GM21786 (cell line): Measurements from ENCODE around the gene MACIR.
"Not testable (repeated sequence)": the region's sequence is repeated elsewhere in the genome, so short reads cannot be mapped to it uniquely, and the experiment has no call there.

Experiments
- ATAC-seq: cut with Tn5 transposase; IDR thresholded peaks from one replicate; pipeline ENCODE4 v1.9.1; 2021; ENCODE audit not compliant: unreplicated experiment

MACIR gene, protein sequence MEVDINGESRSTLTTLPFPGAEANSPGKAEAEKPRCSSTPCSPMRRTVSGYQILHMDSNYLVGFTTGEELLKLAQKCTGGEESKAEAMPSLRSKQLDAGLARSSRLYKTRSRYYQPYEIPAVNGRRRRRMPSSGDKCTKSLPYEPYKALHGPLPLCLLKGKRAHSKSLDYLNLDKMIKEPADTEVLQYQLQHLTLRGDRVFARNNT

DNA sequence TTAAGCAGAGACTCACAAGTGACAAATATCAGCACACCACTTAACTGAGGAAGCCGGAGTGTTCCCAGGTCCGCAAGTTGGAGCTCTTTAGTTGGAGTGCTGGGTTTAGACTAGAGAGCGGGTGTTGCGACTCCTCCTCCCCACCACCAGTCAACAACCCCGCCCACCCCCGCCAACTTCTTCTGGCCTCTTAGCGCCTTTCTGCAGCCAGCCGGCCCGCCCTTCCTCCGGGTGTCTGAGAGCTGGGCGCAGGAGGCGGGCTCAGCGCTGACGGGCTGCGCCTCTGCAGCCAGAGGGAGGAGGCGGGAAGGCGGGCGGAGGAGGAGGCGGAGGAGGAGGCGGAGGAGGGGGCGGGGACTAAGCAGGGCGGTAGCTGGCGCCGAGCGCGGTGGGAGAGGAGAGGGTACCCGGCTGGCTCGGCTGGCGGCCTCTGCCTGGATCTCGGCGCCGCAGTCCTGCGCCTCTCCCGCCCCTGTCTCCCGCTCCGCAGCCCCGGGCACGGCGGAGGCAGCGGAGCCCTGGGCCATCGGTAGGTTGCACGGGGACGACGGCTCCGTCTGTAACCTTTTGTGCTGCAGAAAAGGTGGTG, at the start of gene MACIR:
TSS of gene MACIR (plus strand) at position 396 of the 589 bp plus-strand sequence. CDS start 17,157 bp downstream, outside the sequence.
- ATAC-seq, result peak; percentile 69

- no peak for ATAC-seq
Observed at GRCh38 chr5:103209065-103209464, 49.5 kb upstream of the MACIR start.

DNA sequence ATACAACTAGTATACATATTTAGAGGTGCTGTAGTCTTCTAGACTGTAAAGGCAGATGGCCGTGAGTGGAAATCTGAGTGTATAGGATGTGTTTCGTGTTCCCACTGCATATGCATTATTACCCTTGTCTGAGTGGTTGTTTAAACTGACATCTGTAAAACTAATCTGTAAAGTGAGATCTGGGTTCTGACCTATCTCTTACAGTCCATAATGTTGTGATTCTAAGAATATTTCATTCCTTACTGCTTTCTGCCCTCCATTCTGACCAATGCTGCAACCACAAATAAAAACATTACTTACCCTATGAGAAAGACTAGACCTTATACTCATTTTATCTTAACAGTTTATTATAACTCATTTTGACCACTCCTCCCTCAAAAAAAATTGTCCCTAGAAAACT, 47.6 kb upstream of the MACIR start:
- no peak for ATAC-seq

GRCh38 chr5:103211576-103212561, 46.7 kb upstream of the MACIR start:
- peak; percentile 71 for ATAC-seq

DNA sequence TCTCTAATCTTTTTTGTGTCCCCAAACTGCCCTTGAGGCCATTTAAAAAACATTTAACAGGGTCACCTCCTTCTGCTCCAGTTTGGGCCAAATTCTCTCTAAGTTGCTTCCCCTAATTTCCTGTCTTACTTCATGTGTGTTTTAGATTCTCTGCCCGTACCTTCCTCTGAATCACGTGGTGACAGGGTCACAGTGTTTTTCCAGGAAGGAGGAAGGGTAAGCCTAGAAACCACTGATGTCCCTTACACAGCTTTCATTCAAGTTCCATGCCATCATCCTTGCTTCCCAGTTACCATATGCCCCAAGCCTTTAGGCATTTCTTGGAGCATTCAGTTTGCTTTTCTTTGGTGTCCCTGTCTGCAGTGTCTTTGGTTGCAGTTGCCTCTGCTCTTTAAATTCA, 42.4 kb upstream of the MACIR start:
- no peak for ATAC-seq

DNA sequence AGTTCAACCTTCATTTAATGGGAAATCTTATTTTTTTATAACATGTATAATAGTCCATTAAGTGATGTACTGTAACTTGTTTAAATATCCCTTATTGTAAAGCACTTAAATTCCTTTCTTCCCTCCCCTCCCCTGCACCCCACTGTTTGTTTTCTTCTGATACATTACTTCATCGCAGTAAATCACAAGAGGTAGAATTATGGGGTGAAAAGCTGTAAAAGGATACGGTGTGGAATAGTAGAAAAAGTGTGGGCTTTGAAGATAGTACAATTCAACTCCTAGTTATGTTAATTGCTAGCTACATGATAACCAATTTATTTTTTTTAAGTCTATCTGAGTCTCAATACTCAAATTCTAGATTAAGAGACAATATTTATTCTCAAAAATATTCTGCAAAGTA, 41.9 kb upstream of the MACIR start:
- ATAC-seq, result no peak

DNA sequence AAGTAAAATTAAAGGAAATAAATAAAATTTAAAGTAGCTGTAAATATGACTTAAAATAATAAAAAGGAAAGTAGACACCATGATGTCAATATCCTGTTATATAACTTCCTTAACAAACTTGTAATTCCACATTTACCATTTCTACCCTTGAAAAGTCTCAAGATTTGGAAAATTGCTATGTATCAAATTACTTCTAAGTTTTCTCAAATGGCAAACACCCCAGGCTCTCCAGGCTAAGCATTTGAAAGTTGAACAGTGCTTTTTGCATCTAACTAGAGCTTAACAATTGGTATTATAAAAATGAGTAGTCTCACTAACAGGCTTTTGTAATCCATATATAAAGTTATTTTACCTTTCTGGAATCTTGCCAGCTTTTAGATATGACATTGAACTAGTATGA, 41.5 kb upstream of the MACIR start:
- no peak for ATAC-seq

- no peak for ATAC-seq
Observed at GRCh38 chr5:103218164-103218563, 40.4 kb upstream of the MACIR start.

- not testable (repeated sequence) for ATAC-seq
Observed at GRCh38 chr5:103219074-103219473, 39.5 kb upstream of the MACIR start.

DNA sequence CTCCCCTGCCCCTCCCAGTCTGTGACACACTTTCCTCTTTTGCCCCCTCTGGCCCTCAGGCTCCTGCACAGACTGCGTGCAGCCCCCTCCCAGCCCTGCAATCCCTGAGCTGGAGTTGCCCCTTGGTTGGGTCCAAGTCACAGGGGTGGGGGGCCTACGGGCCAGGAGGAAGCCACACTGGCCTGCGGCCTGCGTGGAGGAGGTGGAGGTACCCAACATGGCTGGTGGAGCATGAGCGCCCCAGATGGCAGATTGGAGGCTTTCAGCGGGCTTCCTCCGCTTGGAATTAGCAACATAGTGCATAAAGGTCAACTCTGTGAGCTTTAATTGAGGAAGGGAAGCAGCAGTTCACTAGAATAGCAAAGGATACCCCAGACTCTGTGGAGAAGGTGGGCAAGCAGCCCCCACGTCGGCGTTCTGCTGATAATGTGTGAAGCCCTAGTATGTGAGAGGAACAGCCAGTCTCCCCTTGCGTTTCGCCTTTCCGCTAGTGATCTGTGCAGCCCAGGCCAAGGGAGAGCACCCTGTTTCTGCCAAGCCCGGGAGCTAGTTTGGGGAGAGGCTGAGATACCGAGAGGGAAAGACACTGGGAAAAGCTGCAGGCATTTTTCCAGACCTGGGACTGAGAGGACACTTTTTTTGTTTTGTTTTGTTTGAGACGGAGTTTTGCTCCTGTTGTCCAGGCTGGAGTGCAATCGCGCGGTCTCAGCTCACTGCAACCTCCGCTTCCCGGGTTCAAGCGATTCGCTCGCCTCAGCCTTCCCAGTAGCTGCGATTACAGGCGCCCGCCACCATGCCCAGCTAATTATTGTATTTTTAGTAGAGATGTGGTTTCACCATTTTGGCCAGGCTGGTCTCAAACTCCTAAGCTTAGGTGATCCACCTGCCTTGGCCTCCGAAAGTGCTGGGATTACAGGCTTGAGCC, 35.3 kb upstream of the MACIR start:
- ATAC-seq, result no peak

- peak; percentile 94 for ATAC-seq
Observed at GRCh38 chr5:103224118-103224893, 34.3 kb upstream of the MACIR start.

DNA sequence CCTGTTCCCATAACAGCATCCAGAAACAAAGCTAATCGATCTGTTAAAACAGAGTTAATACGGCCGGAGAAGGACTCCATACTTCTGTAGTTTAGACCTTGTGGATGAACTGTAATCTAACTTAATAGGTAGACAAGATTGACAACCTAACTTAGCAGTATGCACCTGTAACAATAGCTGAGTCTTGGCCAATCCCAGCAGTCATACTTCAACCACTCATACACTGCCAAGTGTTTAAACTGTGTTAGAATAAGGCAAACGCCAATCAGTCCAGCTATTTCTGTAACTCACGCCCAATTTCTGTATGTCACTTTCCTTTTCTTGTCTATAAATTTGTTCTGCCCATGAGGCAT, 33.7 kb upstream of the MACIR start:
- no peak for ATAC-seq

GRCh38 chr5:103228061-103228460, 30.5 kb upstream of the MACIR start:
- ATAC-seq, result no peak

- no peak for ATAC-seq
Observed at GRCh38 chr5:103228588-103228987, 30.0 kb upstream of the MACIR start.

- ATAC-seq, result peak; percentile 78
Observed at GRCh38 chr5:103232393-103232999, 26.1 kb upstream of the MACIR start.

DNA sequence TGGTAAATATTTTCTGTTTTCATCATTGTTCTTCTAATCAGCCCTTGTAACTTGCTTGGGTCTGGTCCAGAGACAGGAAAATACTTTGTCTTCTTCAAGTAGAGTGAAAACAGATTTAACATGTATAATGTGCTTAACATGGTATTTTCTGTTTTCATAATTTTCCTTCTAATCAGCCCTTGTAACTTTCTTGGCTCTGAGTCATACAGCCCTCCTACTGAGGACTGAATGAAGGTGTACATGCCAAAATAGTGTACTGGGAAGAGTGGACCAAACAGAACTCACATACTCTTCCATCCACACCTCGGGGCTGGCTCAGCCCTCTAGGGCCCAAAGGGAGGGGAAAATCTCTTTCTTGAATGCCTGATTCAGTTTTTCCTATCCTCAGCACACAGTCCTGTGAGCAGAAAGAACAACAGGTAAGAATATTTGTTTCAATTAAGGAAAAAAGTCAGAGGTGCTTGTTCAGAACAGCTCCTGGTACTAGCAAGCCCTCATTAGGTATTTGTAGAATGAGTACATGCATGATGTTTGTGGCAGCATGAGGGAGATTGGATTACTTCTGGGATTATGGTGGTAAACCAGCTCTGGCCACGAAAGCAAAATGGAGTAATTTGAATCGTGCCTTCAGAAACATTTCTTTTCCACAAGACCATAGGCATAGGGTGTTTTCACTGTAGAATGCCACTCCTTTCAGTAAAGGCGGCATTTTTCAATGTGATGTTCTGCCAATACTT, 24.2 kb upstream of the MACIR start:
- no peak for ATAC-seq

DNA sequence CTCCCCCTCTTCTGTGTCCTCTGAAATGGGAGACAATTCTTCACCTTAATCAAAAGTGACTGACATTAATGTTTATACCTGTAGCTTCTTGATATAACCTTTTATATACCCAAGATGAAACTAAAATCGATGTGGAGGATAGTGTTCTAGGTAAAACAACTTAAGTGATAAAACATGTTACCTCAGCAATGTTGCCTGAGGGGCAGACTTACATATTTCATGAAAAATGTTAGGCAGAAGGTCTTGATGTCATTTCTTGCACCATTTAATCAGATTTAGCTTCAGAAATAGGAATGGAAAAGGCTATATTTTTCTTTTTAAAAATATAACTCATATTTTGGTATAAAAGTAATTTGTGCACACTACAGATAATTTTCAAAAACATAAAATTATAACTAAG, 22.7 kb upstream of the MACIR start:
- ATAC-seq, result no peak

DNA sequence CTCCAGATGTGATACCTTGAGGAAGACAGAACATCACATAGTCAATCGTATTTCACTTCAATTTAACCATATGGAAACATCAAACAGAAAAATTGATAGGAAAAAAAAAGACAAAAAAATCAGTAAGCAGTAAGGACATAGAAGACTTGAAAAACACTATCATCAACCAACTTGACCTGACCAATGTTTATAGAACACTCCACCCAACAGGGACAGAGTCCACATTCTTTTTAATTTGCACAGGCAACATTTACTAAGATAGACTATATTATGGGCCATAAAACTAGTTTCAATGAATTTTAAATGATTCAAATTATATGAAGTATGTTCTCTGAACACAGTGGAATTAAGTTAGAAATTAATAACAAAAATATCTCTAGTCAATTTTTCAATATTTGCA, 20.8 kb upstream of the MACIR start:
- no peak for ATAC-seq

DNA sequence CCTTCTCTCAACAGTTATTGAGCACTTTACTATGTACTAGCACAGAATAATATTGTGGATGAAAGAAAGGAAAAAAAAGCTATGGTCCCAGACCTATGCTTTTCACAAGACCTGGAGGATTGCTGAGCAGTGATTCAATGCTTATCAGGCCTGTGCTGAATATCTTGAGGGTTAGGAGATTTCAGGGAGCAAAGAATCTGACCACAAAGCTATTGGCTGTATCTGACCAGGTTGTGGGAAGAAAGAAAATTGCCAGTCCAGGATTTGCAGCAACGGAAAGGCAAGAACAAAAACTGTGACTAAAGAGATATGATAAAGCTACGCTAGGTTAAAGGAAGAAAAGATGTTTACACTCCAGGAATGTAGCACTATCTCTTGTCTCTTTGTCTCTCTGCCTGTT, 14.9 kb upstream of the MACIR start:
- ATAC-seq, result no peak
